Measurements from ENCODE around the gene NWD2.

DNA sequence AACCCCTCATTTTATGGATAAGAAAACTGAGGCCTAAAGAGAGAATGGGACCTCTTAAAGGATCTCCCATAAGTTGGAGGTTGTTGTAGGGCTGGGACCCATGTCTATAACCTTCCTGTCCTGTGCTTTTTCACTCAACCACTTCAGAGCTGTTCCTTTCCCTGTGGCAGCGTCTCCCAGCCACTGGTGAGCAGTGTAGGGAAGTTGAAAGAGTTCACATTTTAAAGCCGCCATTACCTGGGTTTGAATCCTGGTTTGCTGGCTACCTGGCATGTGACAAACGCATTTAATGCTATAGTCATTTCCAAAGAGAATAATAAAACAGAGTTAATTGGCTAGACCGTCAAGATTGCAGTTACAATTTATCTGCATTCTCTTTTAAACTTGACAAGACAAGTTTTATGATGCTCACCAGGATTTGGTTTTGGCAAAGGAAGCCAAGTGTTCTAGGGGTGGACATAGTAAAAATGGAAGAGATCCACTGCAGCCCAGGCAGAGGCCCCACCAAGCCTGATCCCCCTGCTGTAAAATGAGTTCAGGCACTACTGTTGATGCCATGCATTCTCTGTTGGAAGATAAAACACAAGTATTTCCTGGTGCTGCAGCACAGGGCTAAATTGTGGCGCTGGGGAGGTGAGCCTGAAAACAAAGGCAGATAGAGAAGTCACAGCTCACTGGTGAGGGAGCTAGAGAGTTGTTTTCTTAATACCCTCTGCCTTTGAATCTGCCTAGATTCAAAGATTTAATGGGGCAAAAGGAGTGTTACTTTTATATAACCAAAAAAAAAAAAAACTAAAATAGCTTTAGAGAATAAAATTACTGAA, 218.7 kb downstream of the NWD2 start:
- TF ChIP-seq SUZ12 (IDR thresholded peaks at IDR 0.05; ENCODE audit: extremely low read depth, insufficient read depth, insufficient read length) (no peak), ZNF274 (IDR thresholded peaks at IDR 0.05; ENCODE audit: low read depth, low read length) (no peak), YY1 (IDR thresholded peaks at IDR 0.05; ENCODE audit: insufficient read depth, insufficient read length) (no peak)

Measured in NT2/D1 (cell line).